H1 (cell line): ENCODE results near the gene SUGP1. TPM values are rescaled to one million over a fixed set of nuclear protein-coding genes. Genes with fewer than 3 reads are reported as not detected.

Experiments used
- CTCF ChIA-PET: fragments of 300-600 bp; sonication (Branson Sonifier 250); formaldehyde crosslinking; loops from one replicate; lab custom pipeline; 2021; ENCODE audit not compliant: partially characterized antibody; lab: Charles Lee
- POLR2A ChIA-PET: fragments of 300-600 bp; sonication (Branson Sonifier 250); formaldehyde crosslinking; loops from one replicate; lab custom pipeline; 2021; ENCODE audit warnings: inconsistent platforms; ENCODE audit not compliant: partially characterized antibody; lab: Charles Lee
- DNase-seq, 2 experiments: peaks; one replicate each; pipeline versions ENCODE4 v3.0.0 to v3.0.0-alpha.2; 2010 to 2022; ENCODE audit warnings: low spot score in 2 of 2, low read depth in 1 of 2, mixed read lengths in 1 of 2
- FAIRE-seq: peaks from 2 replicates; lab custom pipeline; 2011; peaks lifted over from hg19 to GRCh38; lab: Jason Lieb, UNC
- H2AFZ ChIP-seq: 2 replicates; pipeline ENCODE4 v1.8.1; 2012; ENCODE audit warnings: low read length, inconsistent platforms
- H2AK5ac ChIP-seq: 2 replicates; pipeline ENCODE4 v1.6.1; 2013; ENCODE audit warnings: low read depth, low read length
- H2BK120ac ChIP-seq: replicated peaks from 2 replicates; pipeline ENCODE3; 2013; ENCODE audit warnings: low read depth, low read length, inconsistent platforms
- H2BK12ac ChIP-seq: 2 replicates; pipeline ENCODE4 v1.6.1; 2013; ENCODE audit warnings: low read depth, low read length
- H2BK15ac ChIP-seq: 2 replicates; pipeline ENCODE4 v1.6.1; 2013; ENCODE audit warnings: low read length
- H2BK20ac ChIP-seq: 2 replicates; pipeline ENCODE4 v1.6.1; 2013; ENCODE audit warnings: low read length
- H2BK5ac ChIP-seq: 2 replicates; pipeline ENCODE4 v1.6.1; 2013; ENCODE audit warnings: low read depth, low read length
- H3K14ac ChIP-seq: 2 replicates; pipeline ENCODE4 v1.6.1; 2013; ENCODE audit warnings: inconsistent platforms; ENCODE audit not compliant: insufficient read length
- H3K18ac ChIP-seq: 2 replicates; pipeline ENCODE4 v1.6.1; 2013; ENCODE audit warnings: low read length; ENCODE audit errors: extremely low read depth
- H3K23ac ChIP-seq: 2 replicates; pipeline ENCODE4 v1.6.1; 2013; ENCODE audit warnings: inconsistent platforms; ENCODE audit not compliant: insufficient read length
- H3K23me2 ChIP-seq: 2 replicates; pipeline ENCODE4 v1.6.1; 2013; ENCODE audit warnings: low read depth, low read length
- H3K27ac ChIP-seq: 2 replicates; pipeline ENCODE4 v1.6.1; 2011; ENCODE audit warnings: low read depth, low read length, inconsistent platforms
- H3K27me3 ChIP-seq, 4 experiments: replicated peaks in 1 of 4; 1 replicate in 1 of 4; 2 replicates in 3 of 4; pipeline versions ENCODE4 v1.6.1 to v1.8.1; 2011 to 2013; ENCODE audit warnings: low read length in 3 of 4, mild to moderate bottlenecking in 3 of 4, inconsistent platforms in 2 of 4, mixed read lengths in 2 of 4, moderate library complexity in 1 of 4; ENCODE audit not compliant: control insufficient read depth in 3 of 4, insufficient read depth in 3 of 4; ENCODE audit errors: extremely low read depth in 1 of 4
- H3K36me3 ChIP-seq, 4 experiments: 2 replicates each; pipeline versions ENCODE4 v1.6.1 to v1.8.1; 2011 to 2013; ENCODE audit warnings: mild to moderate bottlenecking in 4 of 4, low read length in 3 of 4, moderate library complexity in 2 of 4, control low read depth in 1 of 4, inconsistent platforms in 1 of 4; ENCODE audit not compliant: insufficient read depth in 4 of 4, control insufficient read depth in 2 of 4
- H3K4ac ChIP-seq: replicated peaks from 2 replicates; pipeline ENCODE3; 2013; ENCODE audit warnings: low read length, low read depth, mixed read lengths, inconsistent platforms; ENCODE audit not compliant: insufficient read length
- H3K4me1 ChIP-seq, 4 experiments: replicated peaks in 1 of 4; 1 replicate in 1 of 4; 2 replicates in 3 of 4; pipeline versions ENCODE4 v1.6.1 to v1.8.1; 2011 to 2013; ENCODE audit warnings: low read length in 3 of 4, inconsistent platforms in 2 of 4, mixed read lengths in 1 of 4; ENCODE audit not compliant: insufficient read depth in 4 of 4, control insufficient read depth in 3 of 4
- H3K4me2 ChIP-seq, 2 experiments: 2 replicates each; pipeline versions ENCODE4 v1.6.1 to v1.8.1; 2011 to 2013; ENCODE audit warnings: low read depth in 2 of 2, low read length in 2 of 2, control low read depth in 1 of 2, inconsistent platforms in 1 of 2, mild to moderate bottlenecking in 1 of 2; ENCODE audit not compliant: insufficient read depth in 1 of 2
- H3K4me3 ChIP-seq, 4 experiments: fragments of 200-600, 300-600 bp in 1 of 4; sonication (generic), shearing (Covaris generic), sonication (Bioruptor Twin) in 1 of 4; 2 replicates each; pipeline versions ENCODE4 v1.5.1 to v1.8.1; 2011 to 2016; ENCODE audit warnings: low read length in 4 of 4, low read depth in 3 of 4, control low read depth in 2 of 4, inconsistent platforms in 2 of 4, mild to moderate bottlenecking in 2 of 4, mixed read lengths in 1 of 4, moderate library complexity in 1 of 4; ENCODE audit not compliant: insufficient read depth in 2 of 4; ENCODE audit errors: extremely low read depth in 1 of 4
- H3K56ac ChIP-seq: replicated peaks from 2 replicates; pipeline ENCODE3; 2013; ENCODE audit warnings: low read depth, mild to moderate bottlenecking, mixed read lengths, low read length, inconsistent platforms; ENCODE audit not compliant: insufficient read length
- H3K79me1 ChIP-seq: 2 replicates; pipeline ENCODE4 v1.6.1; 2013; ENCODE audit warnings: low read depth, low read length, control low read depth
- H3K79me2 ChIP-seq, 2 experiments: 2 replicates each; pipeline versions ENCODE4 v1.6.1 to v1.8.1; 2012 to 2013; ENCODE audit warnings: low read length in 2 of 2, mild to moderate bottlenecking in 2 of 2, inconsistent platforms in 1 of 2; ENCODE audit not compliant: insufficient read depth in 2 of 2, control insufficient read depth in 1 of 2
- H3K9ac ChIP-seq, 4 experiments: replicated peaks in 1 of 4; 1 replicate in 1 of 4; 2 replicates in 3 of 4; pipeline versions ENCODE4 v1.6.1 to v1.8.1; 2011 to 2013; ENCODE audit warnings: low read depth in 3 of 4, low read length in 3 of 4, control low read depth in 2 of 4, mild to moderate bottlenecking in 2 of 4, moderate library complexity in 2 of 4, inconsistent platforms in 1 of 4; ENCODE audit errors: extremely low read depth in 1 of 4
- H3K9me3 ChIP-seq, 2 experiments: 2 replicates each; pipeline versions ENCODE4 v1.6.1 to v1.8.1; 2012 to 2013; ENCODE audit warnings: mild to moderate bottlenecking in 2 of 2, moderate library complexity in 2 of 2, control low read depth in 1 of 2, inconsistent platforms in 1 of 2, low read depth in 1 of 2, low read length in 1 of 2, mixed read lengths in 1 of 2; ENCODE audit not compliant: insufficient read depth in 2 of 2
- H4K20me1 ChIP-seq, 2 experiments: replicated peaks in 1 of 2; 2 replicates each; pipeline versions ENCODE3 to v1.8.1; 2011 to 2013; ENCODE audit warnings: inconsistent platforms in 2 of 2, low read length in 2 of 2, mild to moderate bottlenecking in 1 of 2; ENCODE audit not compliant: insufficient read depth in 2 of 2, control insufficient read depth in 1 of 2
- H4K5ac ChIP-seq: 2 replicates; pipeline ENCODE4 v1.6.1; 2013; ENCODE audit warnings: low read length, low read depth, mixed read lengths, inconsistent platforms; ENCODE audit not compliant: insufficient read length
- H4K8ac ChIP-seq: 2 replicates; pipeline ENCODE4 v1.8.0; 2013; ENCODE audit warnings: mild to moderate bottlenecking, moderate library complexity, low read length, inconsistent platforms; ENCODE audit not compliant: insufficient read depth; ENCODE audit errors: extremely low read depth
- H4K91ac ChIP-seq: replicated peaks from 2 replicates; pipeline ENCODE3; 2013; ENCODE audit warnings: low read length, mixed read lengths, inconsistent platforms; ENCODE audit not compliant: insufficient read length
- RAD21 ChIP-seq, 2 experiments: IDR thresholded peaks in 1 of 2; conservative IDR thresholded peaks in 1 of 2; 2 replicates each; pipeline ENCODE4 v1.6.1; 2011; ENCODE audit warnings: low read depth in 2 of 2, low read length in 2 of 2, improper control_type of control experiment in 1 of 2, inconsistent platforms in 1 of 2, mild to moderate bottlenecking in 1 of 2, moderate library complexity in 1 of 2
- TCF12 ChIP-seq: IDR thresholded peaks from 2 replicates; pipeline ENCODE4 v1.6.1; 2011; ENCODE audit warnings: low read depth, mild to moderate bottlenecking, low read length
- YY1 ChIP-seq: IDR thresholded peaks from 2 replicates; pipeline ENCODE4 v1.6.1; 2011; ENCODE audit warnings: low read depth, mild to moderate bottlenecking, low read length
- WGBS, 2 experiments: shearing (Covaris generic) in 1 of 2; methylation state at CpG; one replicate each; pipeline versions ENCODE4 v1.1.6 to v1.1.7; 2013 to 2015; ENCODE audit warnings: low lambda C conversion rate in 2 of 2, mixed read lengths in 2 of 2, inconsistent platforms in 1 of 2, low coverage in 1 of 2, missing lambda C conversion rate in 1 of 2; ENCODE audit not compliant: insufficient replicate concordance in 2 of 2, insufficient coverage in 1 of 2, insufficient read length in 1 of 2; ENCODE audit errors: extremely low coverage in 1 of 2, missing lambda C conversion rate in 1 of 2; 5-methylcytosine and 5-hydroxymethylcytosine counted together
- polyA plus RNA-seq, 7 experiments: library from polyadenylated mRNA; depleted of rRNA in 3 of 7; stranded (reverse) in 5 of 7; unstranded in 2 of 7; fragments of >200 nt in 5 of 7; fragments of 200-250 nt in 2 of 7; gene quantifications; 1 replicate in 5 of 7; 2 replicates in 1 of 7; 4 replicates in 1 of 7; pipeline versions ENCODE4 v1.2.1 to v1.2.3, GENCODE V29; 2011 to 2013; ENCODE audit warnings: missing spikeins in 2 of 7, mixed read lengths in 2 of 7
- total RNA-seq: library from RNA; stranded (reverse); fragmentation: NEBNext Ultra II Directional; extraction: Animal tissue kit (Norgen Biotek cat#: 25700); gene quantifications from 2 replicates; pipeline ENCODE4 v1.2.1, GENCODE V29; 2021
- TF ChIP-seq, protein P1 (sequence below), 3 experiments: IDR thresholded peaks; 1 replicate in 2 of 3; 2 replicates in 1 of 3; pipeline versions ENCODE4 v1.5.1 to v1.6.1; 2011; ENCODE audit warnings: low read length in 3 of 3, mild to moderate bottlenecking in 3 of 3, inconsistent platforms in 2 of 3, low read depth in 1 of 3, moderate library complexity in 1 of 3; ENCODE audit not compliant: insufficient read depth in 1 of 3; ENCODE audit errors: control extremely low read depth in 1 of 3

The SUGP1 gene
- total and polyA plus RNA-seq, 2 of the 8 experiments (the other 6 are each of a cell fraction or from before 2014, with no cell fraction given): 38.5 to 65.2 TPM

- Histone ChIP-seq H2BK12ac (no peak overlapping the region), H4K5ac (no peak overlapping the region), H3K18ac (no peak overlapping the region), H3K9me3 (no peaks in the 10 kb centered on the region), H4K91ac (no peak overlapping the region), H3K4ac (no peak overlapping the region), H3K4me1 (peaks cover 0 to 4% (median 1%) of the 10 kb centered on the region in 4 experiments; a peak in 1 of 7 replicates), H2BK5ac (no peak overlapping the region), H3K27me3 (no peaks in the 10 kb centered on the region), H3K4me3 (no peak overlapping the region), H2AK5ac (no peak overlapping the region), H3K14ac (no peak overlapping the region), H4K20me1 (peaks cover 3 to 6% of the 10 kb centered on the region in 2 experiments), H3K9ac (no peak overlapping the region), H3K23me2 (peaks cover 3% of the 10 kb centered on the region; the same call in 1 of the 2 replicates), H2BK15ac (no peak overlapping the region), H3K79me2 (peaks cover 3 to 35% of the 10 kb centered on the region in 2 experiments; a peak in 3 of 4 replicates), H3K27ac (no peak overlapping the region), H4K8ac (no peak overlapping the region), H2AFZ (no peak overlapping the region), H3K4me2 (no peak overlapping the region), H2BK120ac (no peak overlapping the region), H2BK20ac (no peak overlapping the region), H3K23ac (no peak overlapping the region), H3K36me3 (peaks cover 4 to 41% (median 11%) of the 10 kb centered on the region in 4 experiments; a peak in 6 of 8 replicates), H3K79me1 (no peaks in the 10 kb centered on the region; the same call in 1 of the 2 replicates), H3K56ac (no peak overlapping the region)
- POLR2A ChIA-PET: interaction anchor here (0.6 to 1.3 kb wide), 7 partner anchors 9 to 122 kb away, joined by 3 to 5 read pairs (median 3); no protein-coding TSS in a partner anchor
- CTCF ChIA-PET: interaction anchor here (0.6 to 2.5 kb wide), 18 partner anchors 9 to 901 kb away, joined by 3 to 11 read pairs (median 3); no protein-coding TSS in a partner anchor
- DNase-seq (no peak), FAIRE-seq (no peak)
- WGBS, 2 experiments: 85% methylated on average over 2 of the region's 2 CpGs; no CpG with 5 or more reads in 1 of the 2 experiments
- TF ChIP-seq TCF12: no peak
- TF ChIP-seq, protein P1, sequence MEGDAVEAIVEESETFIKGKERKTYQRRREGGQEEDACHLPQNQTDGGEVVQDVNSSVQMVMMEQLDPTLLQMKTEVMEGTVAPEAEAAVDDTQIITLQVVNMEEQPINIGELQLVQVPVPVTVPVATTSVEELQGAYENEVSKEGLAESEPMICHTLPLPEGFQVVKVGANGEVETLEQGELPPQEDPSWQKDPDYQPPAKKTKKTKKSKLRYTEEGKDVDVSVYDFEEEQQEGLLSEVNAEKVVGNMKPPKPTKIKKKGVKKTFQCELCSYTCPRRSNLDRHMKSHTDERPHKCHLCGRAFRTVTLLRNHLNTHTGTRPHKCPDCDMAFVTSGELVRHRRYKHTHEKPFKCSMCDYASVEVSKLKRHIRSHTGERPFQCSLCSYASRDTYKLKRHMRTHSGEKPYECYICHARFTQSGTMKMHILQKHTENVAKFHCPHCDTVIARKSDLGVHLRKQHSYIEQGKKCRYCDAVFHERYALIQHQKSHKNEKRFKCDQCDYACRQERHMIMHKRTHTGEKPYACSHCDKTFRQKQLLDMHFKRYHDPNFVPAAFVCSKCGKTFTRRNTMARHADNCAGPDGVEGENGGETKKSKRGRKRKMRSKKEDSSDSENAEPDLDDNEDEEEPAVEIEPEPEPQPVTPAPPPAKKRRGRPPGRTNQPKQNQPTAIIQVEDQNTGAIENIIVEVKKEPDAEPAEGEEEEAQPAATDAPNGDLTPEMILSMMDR (IDR thresholded peaks at IDR 0.05; ENCODE audit: control extremely low read depth in 1 of 3, insufficient read depth in 1 of 3, low read depth in 1 of 3, low read length in 3 of 3): peak; percentile 24 to 32 (median 29)
- no peak for TF ChIP-seq YY1
- peak in 1 of 2 experiments; percentile 18; a peak in 1 of 4 replicates for TF ChIP-seq RAD21 (IDR thresholded peaks at IDR 0.05 in 1 of 2, conservative IDR thresholded peaks at IDR 0.05 in 1 of 2; ENCODE audit: low read depth in 2 of 2, low read length in 2 of 2)
Observed at GRCh38 chr19:19315444-19315843, 4.9 kb downstream of the SUGP1 start.
